HG02884 (cell line): ENCODE measurements around the gene JMJD1C.
"Not testable (repeated sequence)": the region's sequence is repeated elsewhere in the genome, so short reads cannot be mapped to it uniquely, and the experiment has no call there.

Experiments used
- ATAC-seq: cut with Tn5 transposase; IDR thresholded peaks from one replicate; pipeline ENCODE4 v1.9.1; 2021; ENCODE audit warnings: mild to moderate bottlenecking, moderate library complexity; ENCODE audit not compliant: unreplicated experiment

The JMJD1C gene, protein sequence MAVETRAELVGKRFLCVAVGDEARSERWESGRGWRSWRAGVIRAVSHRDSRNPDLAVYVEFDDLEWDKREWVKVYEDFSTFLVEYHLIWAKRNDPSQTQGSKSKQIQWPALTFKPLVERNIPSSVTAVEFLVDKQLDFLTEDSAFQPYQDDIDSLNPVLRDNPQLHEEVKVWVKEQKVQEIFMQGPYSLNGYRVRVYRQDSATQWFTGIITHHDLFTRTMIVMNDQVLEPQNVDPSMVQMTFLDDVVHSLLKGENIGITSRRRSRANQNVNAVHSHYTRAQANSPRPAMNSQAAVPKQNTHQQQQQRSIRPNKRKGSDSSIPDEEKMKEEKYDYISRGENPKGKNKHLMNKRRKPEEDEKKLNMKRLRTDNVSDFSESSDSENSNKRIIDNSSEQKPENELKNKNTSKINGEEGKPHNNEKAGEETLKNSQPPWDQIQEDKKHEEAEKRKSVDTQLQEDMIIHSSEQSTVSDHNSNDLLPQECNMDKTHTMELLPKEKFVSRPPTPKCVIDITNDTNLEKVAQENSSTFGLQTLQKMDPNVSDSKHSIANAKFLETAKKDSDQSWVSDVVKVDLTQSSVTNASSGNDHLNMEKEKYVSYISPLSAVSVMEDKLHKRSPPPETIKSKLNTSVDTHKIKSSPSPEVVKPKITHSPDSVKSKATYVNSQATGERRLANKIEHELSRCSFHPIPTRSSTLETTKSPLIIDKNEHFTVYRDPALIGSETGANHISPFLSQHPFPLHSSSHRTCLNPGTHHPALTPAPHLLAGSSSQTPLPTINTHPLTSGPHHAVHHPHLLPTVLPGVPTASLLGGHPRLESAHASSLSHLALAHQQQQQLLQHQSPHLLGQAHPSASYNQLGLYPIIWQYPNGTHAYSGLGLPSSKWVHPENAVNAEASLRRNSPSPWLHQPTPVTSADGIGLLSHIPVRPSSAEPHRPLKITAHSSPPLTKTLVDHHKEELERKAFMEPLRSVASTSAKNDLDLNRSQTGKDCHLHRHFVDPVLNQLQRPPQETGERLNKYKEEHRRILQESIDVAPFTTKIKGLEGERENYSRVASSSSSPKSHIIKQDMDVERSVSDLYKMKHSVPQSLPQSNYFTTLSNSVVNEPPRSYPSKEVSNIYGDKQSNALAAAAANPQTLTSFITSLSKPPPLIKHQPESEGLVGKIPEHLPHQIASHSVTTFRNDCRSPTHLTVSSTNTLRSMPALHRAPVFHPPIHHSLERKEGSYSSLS (N-terminal part only)

DNA sequence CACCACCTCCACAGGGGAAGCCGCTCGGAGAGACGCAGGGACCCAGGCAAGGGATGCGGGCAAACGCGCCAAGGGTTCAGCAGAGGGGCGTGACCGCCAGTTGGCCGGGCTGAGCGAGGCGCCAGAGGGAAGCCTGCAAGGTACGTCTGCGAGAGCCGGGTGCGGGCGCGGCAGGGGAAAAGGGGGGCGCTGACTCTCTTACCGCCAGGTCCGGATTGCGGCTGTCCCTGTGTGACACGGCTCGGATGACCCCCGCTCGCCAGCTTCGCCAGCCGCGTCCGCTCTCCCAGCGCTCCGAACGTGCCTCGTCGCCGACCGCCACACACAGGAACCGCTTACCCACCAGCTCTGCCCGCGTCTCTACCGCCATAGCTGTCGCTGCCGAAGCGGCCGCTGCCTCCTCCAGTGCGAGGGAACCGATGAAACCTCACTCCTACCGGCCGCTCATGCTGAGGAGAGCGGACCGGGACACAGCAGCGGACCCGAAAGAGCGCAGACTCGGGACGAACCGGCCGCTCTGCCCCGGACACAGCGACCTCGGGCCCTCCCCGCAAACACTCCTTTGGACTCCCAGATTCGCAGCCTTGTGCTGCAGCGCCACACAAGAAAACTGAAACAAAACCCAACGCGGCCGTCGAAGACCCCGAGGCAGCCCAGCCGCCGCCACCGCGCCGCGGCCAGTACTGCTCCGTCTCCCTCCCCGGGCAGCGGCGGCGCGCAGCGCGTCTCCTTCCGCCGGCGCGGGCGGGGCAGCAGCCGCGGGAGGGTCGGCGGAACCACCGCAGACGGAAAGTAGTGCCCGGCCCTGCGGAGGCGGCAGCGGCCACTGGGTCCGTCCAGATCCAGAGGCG is at the start of gene JMJD1C:
TSS of gene JMJD1C (minus strand) at position 685 of the 851 bp plus-strand sequence. CDS start at position 370, 315 bp downstream.
- peak; percentile 57 for ATAC-seq

GRCh38 chr10:63515002-63515763 is 49.4 kb upstream of the JMJD1C start:
- ATAC-seq = no peak

- no peak for ATAC-seq
Measured at GRCh38 chr10:63506554-63506953, 40.8 kb upstream of the JMJD1C start.

GRCh38 chr10:63505562-63505961 is 39.8 kb upstream of the JMJD1C start:
- ATAC-seq = no peak

DNA sequence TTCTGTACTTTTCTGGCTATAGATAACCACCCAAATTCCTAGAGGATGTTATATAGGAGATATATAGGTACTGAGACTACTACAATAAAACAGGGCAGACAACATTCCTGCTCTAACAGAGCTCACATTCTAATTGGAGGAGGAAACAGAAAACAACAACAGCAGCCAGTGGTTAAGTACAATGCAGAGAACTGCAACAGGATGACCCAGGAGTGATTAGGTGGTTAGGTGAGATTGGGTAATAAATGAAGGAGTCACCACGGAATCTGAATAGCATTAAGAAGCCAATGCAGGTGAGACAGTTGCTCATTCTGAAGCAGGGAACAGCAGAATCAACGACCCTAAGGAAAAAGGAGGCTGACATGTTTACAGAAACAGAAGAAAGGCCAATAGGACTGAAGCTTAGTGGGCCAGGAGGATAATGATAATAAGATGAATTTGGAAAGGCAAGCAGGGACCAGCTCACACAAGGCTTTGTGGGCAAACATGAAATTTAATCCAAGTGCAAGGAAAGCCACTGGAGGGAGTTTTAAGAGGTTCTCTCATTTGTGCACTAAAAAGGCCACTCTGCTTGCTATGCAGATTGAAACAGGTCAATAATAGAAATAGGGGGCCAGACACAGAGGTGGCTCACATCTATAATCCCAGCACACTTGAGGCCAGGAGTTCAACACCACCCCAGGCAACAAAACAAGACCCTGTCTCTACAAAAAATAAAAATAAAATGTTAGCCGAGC is 38.5 kb upstream of the JMJD1C start:
- ATAC-seq = no peak

DNA sequence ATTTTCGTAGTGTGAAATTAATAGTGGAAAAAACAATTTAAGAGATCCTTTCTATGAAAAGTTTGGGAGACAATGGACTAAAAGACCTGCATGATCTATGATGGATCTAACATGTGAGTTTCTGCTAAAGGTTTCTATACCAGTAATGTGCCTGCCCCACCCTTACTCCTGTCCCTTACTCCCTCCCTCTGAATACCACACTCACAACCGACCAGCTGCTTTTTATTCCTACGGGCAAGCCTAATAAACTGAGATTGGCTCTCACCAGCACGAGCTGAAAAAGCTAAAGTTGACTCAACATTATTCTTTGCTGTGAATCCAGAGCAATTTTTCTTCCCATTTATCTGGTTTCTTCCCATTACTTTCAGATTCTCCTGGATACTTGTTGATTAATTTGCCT is 37.6 kb upstream of the JMJD1C start:
- no peak for ATAC-seq

GRCh38 chr10:63502832-63503231 is 37.1 kb upstream of the JMJD1C start:
- no peak for ATAC-seq

DNA sequence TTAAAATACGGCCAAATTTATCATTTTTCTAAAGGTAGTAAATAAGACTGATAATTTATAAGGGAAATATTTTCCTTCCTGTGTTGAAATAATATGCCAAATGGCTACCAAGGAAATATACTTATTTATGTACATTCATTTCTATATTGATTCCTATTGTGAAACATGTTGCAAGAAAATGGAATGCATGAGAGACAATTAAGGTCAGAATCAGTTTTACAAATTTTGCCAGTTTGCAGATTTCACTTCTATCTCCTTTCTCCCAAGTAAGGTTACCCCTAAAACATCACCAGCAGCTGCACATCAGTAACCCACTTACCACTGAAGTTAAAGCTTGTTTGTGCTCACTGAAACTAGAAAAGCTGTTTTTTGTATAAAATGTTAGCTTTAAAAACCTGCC is 36.2 kb upstream of the JMJD1C start:
- no peak for ATAC-seq

DNA sequence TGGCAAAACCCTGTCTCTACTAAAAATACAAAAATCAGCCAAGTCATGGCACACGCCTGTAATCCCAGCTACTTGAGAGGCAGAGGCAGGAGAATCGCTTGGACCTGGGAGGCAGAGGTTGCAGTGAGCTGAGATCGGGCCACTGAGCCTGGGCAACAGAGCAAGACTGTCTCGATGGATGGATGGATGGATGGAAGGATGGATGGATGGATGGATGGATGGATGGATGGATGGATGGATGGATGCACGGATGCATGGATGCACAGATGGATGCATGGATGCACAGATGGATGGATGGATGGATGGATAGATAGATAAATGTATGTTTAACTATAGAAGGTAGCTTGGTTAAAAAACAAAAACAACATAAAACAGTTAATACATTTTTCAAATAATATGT is 34.8 kb upstream of the JMJD1C start:
- ATAC-seq = not testable (repeated sequence)

DNA sequence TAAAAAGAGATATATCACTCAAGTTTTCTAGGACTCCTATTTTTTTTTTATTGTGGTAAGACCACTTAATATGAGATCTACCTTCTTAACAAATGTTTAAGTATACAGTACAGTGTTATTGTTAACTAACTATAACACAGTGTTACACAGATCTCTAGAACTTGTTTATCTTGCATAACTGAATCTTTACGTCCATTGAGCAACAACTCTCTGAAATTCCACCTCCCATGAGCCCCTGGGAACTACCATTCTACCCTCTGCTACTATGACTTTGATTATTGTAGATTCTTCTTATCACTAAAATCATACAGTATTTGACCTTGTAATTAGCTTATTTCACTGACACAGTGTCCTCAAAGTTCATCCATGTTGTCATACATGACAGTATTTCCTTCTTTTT is 32.9 kb upstream of the JMJD1C start:
- no peak for ATAC-seq

DNA sequence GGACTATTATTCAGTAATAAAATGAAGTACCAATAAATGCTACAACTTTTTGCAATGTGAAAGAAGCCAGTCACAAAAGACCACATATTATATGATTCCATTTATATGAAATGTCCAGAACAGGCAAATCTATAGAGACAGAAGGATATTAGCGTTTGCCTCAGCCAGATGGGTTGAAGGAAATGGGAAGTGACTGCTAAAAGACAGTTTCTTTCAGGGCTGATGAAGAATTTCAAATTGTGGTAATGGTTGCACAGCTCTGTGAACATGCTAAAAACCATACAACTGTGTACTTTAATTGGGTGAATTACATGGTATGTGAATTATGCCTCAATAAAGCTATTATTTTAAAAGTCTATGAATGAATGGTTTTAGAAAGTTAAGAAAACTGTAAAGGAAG is 31.5 kb upstream of the JMJD1C start:
- ATAC-seq = no peak

GRCh38 chr10:63496561-63496960 is 30.8 kb upstream of the JMJD1C start:
- ATAC-seq = peak; percentile 45

- no peak for ATAC-seq
Measured at GRCh38 chr10:63494951-63495350, 29.2 kb upstream of the JMJD1C start.

- ATAC-seq = no peak
Measured at GRCh38 chr10:63493004-63493403, 27.2 kb upstream of the JMJD1C start.

DNA sequence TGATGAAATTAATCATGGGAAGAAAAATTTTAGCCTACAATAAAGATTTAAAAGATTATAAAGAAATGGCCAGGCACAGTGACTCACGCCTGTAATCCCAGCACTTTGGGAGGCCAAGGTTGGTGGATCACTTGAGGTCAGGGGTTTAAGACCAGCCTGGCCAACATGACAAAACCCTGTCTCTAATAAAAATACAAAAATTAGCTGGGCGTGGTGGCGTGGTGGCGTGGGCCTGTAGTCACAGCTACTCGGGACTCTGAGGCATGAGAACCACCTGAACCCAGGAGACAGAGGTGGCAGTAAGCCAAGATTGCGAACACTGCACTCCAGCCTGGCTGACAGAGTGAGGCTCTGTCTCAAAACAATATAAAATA is 26.5 kb upstream of the JMJD1C start:
- ATAC-seq = not testable (repeated sequence)

DNA sequence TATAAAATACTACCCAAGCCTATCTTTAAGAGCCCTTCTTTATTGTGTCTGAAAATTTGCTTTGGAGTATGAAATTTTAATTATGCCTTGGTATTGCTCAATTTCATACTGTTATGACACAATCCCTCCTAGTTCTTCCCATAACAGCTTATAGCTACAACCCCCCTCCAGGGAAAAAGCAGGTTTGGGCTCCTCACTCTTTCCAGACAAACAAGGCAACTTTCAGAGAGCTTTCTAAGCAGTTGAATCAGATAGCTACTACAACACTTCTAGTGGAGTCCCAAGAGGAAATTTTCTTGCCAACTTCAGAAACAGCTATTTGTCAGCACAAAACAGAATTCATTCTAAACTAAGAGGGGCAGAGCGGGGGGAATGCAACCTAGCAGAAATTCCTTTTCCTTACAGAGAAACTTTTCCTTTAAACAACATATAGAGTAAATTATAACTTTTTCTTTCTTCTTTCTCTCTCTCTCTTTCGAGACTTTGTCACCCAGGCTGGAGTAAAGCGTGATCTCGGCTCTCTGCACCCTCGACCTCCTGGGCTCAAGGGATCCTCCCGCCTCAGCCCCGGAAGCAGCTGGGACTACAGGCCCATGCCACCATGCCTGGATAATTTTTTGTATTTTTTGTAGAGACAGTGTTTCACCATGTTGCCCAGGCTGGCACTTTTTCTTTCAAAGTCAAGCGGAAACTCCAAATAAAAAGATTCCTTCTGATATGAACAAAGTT is 26.0 kb upstream of the JMJD1C start:
- no peak for ATAC-seq

DNA sequence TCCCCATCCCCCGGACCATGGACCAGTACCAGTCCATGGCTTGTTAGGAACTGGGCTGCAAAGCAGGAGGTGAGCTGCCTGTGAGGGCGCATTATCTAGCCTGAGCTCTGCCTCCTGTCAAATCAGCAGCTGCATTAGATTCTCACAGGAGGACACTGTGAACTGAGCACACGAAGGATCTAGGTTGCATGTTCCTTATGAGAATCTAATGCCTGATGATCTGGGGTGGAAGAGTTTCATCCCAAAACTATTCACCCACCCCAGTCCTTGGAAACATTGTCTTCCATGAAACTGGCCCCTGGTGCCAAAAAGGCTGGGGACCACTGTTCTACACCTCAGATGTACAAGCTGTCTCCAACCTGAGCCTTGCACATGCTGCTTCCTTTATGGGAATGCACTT is 24.1 kb upstream of the JMJD1C start:
- no peak for ATAC-seq

DNA sequence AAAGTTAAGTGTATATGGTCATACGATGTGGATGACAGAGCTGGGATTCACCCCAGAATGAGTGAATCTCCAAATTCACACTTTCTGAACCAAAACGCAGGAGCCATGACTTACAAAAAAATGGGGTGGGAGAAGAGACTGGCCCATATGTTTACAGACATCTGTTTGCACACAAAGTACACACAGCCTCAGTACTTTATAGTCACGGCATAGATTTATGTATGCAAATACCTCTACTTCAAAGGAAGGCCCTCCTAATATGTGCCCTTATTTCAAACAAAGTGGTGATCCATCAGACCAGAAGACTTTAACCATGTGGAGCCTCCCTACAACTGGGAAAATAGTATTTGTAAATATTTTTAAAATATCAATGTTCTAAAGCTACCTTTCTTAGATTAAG is 22.2 kb upstream of the JMJD1C start:
- no peak for ATAC-seq
